Measurements from ENCODE around the gene FAM236D.
"Not testable (repeated sequence)": the region's sequence is repeated elsewhere in the genome, so short reads cannot be mapped to it uniquely, and the experiment has no call there.

Gene FAM236D

GRCh38 chrX:72808110-72808509 lies at the start of gene FAM236D:
Gene FAM236D (minus strand): TSS chrX:72808210. CDS start chrX:72808110, 100 bp downstream.
- DNase-seq = not testable (repeated sequence)

- not testable (repeated sequence) for DNase-seq
These were observed 29.5 kb upstream of the FAM236D start for GRCh38 chrX:72837532-72837931.

- not testable (repeated sequence) for DNase-seq
These were observed 22.7 kb upstream of the FAM236D start for GRCh38 chrX:72830701-72831100.

- DNase-seq = not testable (repeated sequence)
These were observed 17.6 kb downstream of the FAM236D start for GRCh38 chrX:72790390-72790789.

- not testable (repeated sequence) for DNase-seq
These were observed 19.9 kb downstream of the FAM236D start for GRCh38 chrX:72788142-72788541.

- not testable (repeated sequence) for DNase-seq
These were observed 24.0 kb downstream of the FAM236D start for GRCh38 chrX:72783964-72784363.

- DNase-seq = not testable (repeated sequence)
These were observed 24.6 kb downstream of the FAM236D start for GRCh38 chrX:72783365-72783936.

- DNase-seq = not testable (repeated sequence)
These were observed 25.4 kb downstream of the FAM236D start, which contains the start of gene FAM236B for GRCh38 chrX:72782560-72782959. Gene FAM236B (minus strand): TSS chrX:72782660. CDS start chrX:72782560, 100 bp downstream.

GRCh38 chrX:72778146-72778545 lies 29.9 kb downstream of the FAM236D start:
- DNase-seq = not testable (repeated sequence)

- DNase-seq = not testable (repeated sequence)
These were observed 30.6 kb downstream of the FAM236D start for GRCh38 chrX:72777467-72777790.

- not testable (repeated sequence) for DNase-seq
These were observed 31.1 kb downstream of the FAM236D start, which contains the start of gene DMRTC1B for GRCh38 chrX:72776653-72777466. Gene DMRTC1B (plus strand): TSS chrX:72776890. CDS start chrX:72845136, 68,246 bp downstream.

- not testable (repeated sequence) for DNase-seq
These were observed 47.6 kb downstream of the FAM236D start for GRCh38 chrX:72760454-72760853.

All from eye (tissue), 1 donor.